Panc1 (cell line): ENCODE results near the gene GSK3B. TPM values are rescaled to one million over a fixed set of nuclear protein-coding genes. Genes with fewer than 3 reads are reported as not detected.
"Not testable (repeated sequence)": the region's sequence is repeated elsewhere in the genome, so short reads cannot be mapped to it uniquely, and the experiment has no call there.

ENCODE experiments used
- ATAC-seq: fragments of 200-7000 bp; cut with Tn5 transposase; 2 replicates; pipeline ENCODE4 v1.9.1; 2020; ENCODE audit warnings: mild to moderate bottlenecking, moderate library complexity
- BruUV-seq: library from RNA; stranded (reverse); fragments of 400-500 nt; replicated peaks from 2 replicates; lab custom pipeline; 2021; lab: Mats Ljungman, UMichigan
- CTCF ChIA-PET: fragments of 300-600 bp; sonication (Branson Sonifier 250); formaldehyde crosslinking; loops from one replicate; lab custom pipeline; 2022; ENCODE audit warnings: antibody characterized with exemption; lab: Charles Lee
- POLR2A ChIA-PET: fragments of 300-600 bp; sonication (Branson Sonifier 250); formaldehyde crosslinking; loops from one replicate; lab custom pipeline; 2022; ENCODE audit warnings: antibody characterized with exemption; lab: Charles Lee
- DNase-seq: peaks from one replicate; pipeline ENCODE4 v3.0.0-alpha.2; 2010; ENCODE audit warnings: low read depth, low spot score
- H3K27ac ChIP-seq: 2 replicates; pipeline ENCODE4 v1.5.1; 2011; ENCODE audit warnings: mild to moderate bottlenecking, low read length, inconsistent platforms
- H3K27me3 ChIP-seq: fragments of 200-500 bp; sonication (Bioruptor generic); 2 replicates; pipeline ENCODE4 v1.6.0; 2014; ENCODE audit warnings: low read length, inconsistent platforms; ENCODE audit not compliant: control insufficient read depth, insufficient read depth
- H3K36me3 ChIP-seq: fragments of 200-500 bp; sonication (Bioruptor generic); 2 replicates; pipeline ENCODE4 v1.5.1; 2014; ENCODE audit warnings: inconsistent platforms, mild to moderate bottlenecking, low read length, moderate library complexity; ENCODE audit not compliant: control insufficient read depth, insufficient read depth
- H3K4me1 ChIP-seq: 2 replicates; pipeline ENCODE4 v1.5.1; 2011; ENCODE audit warnings: inconsistent platforms, mild to moderate bottlenecking, low read length, moderate library complexity; ENCODE audit not compliant: control insufficient read depth, insufficient read depth
- H3K4me3 ChIP-seq, 2 experiments: 2 replicates each; pipeline ENCODE4 v1.5.1; 2011 to 2012; ENCODE audit warnings: low read depth in 2 of 2, low read length in 2 of 2, mild to moderate bottlenecking in 2 of 2, inconsistent platforms in 1 of 2, moderate library complexity in 1 of 2
- H3K9me3 ChIP-seq: fragments of 200-500 bp; sonication (Bioruptor generic); 2 replicates; pipeline ENCODE4 v1.5.1; 2014; ENCODE audit warnings: low read depth, mild to moderate bottlenecking, inconsistent platforms, low read length, moderate library complexity; ENCODE audit not compliant: control insufficient read depth, insufficient read depth
- CTCF ChIP-seq: fragments of 450-650 bp; IDR thresholded peaks from 2 replicates; pipeline ENCODE4 v1.5.1; 2017; ENCODE audit warnings: mild to moderate bottlenecking
- POLR2AphosphoS5 ChIP-seq: IDR thresholded peaks from 2 replicates; pipeline ENCODE4 v1.6.1; 2012; ENCODE audit warnings: mild to moderate bottlenecking, low read depth, low read length, moderate library complexity
- REST ChIP-seq, 2 experiments: IDR thresholded peaks; 2 replicates each; pipeline ENCODE4 v1.6.1; 2011 to 2012; ENCODE audit warnings: low read depth in 2 of 2, control low read depth in 1 of 2, low read length in 1 of 2, mild to moderate bottlenecking in 1 of 2, moderate library complexity in 1 of 2; ENCODE audit not compliant: insufficient read depth in 1 of 2
- SIN3A ChIP-seq: IDR thresholded peaks from 2 replicates; pipeline ENCODE4 v1.6.1; 2012; ENCODE audit warnings: low read depth, mild to moderate bottlenecking, low read length, moderate library complexity, borderline replicate concordance; ENCODE audit not compliant: insufficient read depth
- TCF7L2 ChIP-seq: IDR thresholded peaks from 2 replicates; pipeline ENCODE4 v1.6.1; 2011; ENCODE audit warnings: mild to moderate bottlenecking, low read depth, low read length, inconsistent platforms
- in situ Hi-C: cut with HindIII; loops from 2 replicates; pipeline ENCODE4 v1.10.0; 2016; ENCODE audit warnings: low sequenced_read_pairs, low pct_unique_long_range_greater_than_20kb
- intact Hi-C: fragments of 100-400 bp; cut with micrococcal nuclease; formaldehyde crosslinking; loops from one replicate; pipeline ENCODE4 v1.10.0; 2022; ENCODE audit not compliant: unreplicated experiment
- total RNA-seq: library from RNA; stranded (reverse); gene quantifications from one replicate; pipeline ENCODE4 v1.2.1, GENCODE V29; 2021; ENCODE audit not compliant: unreplicated experiment

GSK3B gene
- total RNA-seq, 1 experiment from 2014 or later = 35.3 TPM

GRCh38 chr3:120052225-120052624 lies 42.0 kb downstream of the GSK3B start:
- intact Hi-C loops = no loop called here
- BruUV-seq = no TSS peak
- CTCF ChIA-PET = interaction anchor here (0.5 kb wide), 1 partner anchor 26 kb away, joined by 3 read pairs; no protein-coding TSS in a partner anchor
- in situ Hi-C loops = no loop called here
- no peak overlapping the region for H3K4me3 ChIP-seq
- no peaks in the 10 kb centered on the region for H3K36me3 ChIP-seq
- H3K9me3 ChIP-seq = no peaks in the 10 kb centered on the region
- H3K27ac ChIP-seq = no peak overlapping the region
- no peaks in the 10 kb centered on the region for H3K4me1 ChIP-seq
- no peak for DNase-seq
- ATAC-seq = no peak
- no peaks in the 10 kb centered on the region for H3K27me3 ChIP-seq
- TF ChIP-seq SIN3A = no peak
- no peak for TF ChIP-seq REST (IDR thresholded peaks at IDR 0.05; ENCODE audit: insufficient read depth in 1 of 2, low read depth in 2 of 2, low read length in 1 of 2)
- no peak for TF ChIP-seq POLR2AphosphoS5
- TF ChIP-seq CTCF = no peak
- TF ChIP-seq TCF7L2 = no peak
- POLR2A ChIA-PET = no interaction called here

- H3K36me3 ChIP-seq, ATAC-seq, DNase-seq, intact Hi-C loops, in situ Hi-C loops, POLR2A ChIA-PET, CTCF ChIA-PET, H3K4me1 ChIP-seq, BruUV-seq, H3K27me3 ChIP-seq, H3K27ac ChIP-seq, H3K9me3 ChIP-seq, H3K4me3 ChIP-seq: not testable (repeated sequence)
Observed at GRCh38 chr3:120051570-120051969, 42.7 kb downstream of the GSK3B start.

GRCh38 chr3:120049881-120050539 lies 44.2 kb downstream of the GSK3B start:
- ChIA-PET POLR2A (no interaction called here), CTCF (no interaction called here)
- H3K4me1 ChIP-seq = no peaks in the 10 kb centered on the region
- intact Hi-C loops (no loop called here), in situ Hi-C loops (no loop called here)
- peaks cover 4% of the 10 kb centered on the region; the same call in 1 of the 2 replicates for H3K9me3 ChIP-seq
- no peak overlapping the region for H3K4me3 ChIP-seq
- DNase-seq = no peak
- TF ChIP-seq POLR2AphosphoS5 (no peak), REST (IDR thresholded peaks at IDR 0.05; ENCODE audit: insufficient read depth in 1 of 2, low read depth in 2 of 2, low read length in 1 of 2) (no peak), SIN3A (no peak), TCF7L2 (no peak), CTCF (no peak)
- no peak for ATAC-seq
- H3K27me3 ChIP-seq = no peaks in the 10 kb centered on the region
- no peak overlapping the region for H3K27ac ChIP-seq
- H3K36me3 ChIP-seq = no peaks in the 10 kb centered on the region
- BruUV-seq = no TSS peak
